NCI-H2196 (cell line): ENCODE measurements around the gene EPHA7.

ENCODE experiments used
- DNase-seq: peaks from one replicate; lab custom pipeline; 2025; ENCODE audit not compliant: unreplicated experiment; lab: John Stamatoyannopoulos, UW

Gene EPHA7

DNA sequence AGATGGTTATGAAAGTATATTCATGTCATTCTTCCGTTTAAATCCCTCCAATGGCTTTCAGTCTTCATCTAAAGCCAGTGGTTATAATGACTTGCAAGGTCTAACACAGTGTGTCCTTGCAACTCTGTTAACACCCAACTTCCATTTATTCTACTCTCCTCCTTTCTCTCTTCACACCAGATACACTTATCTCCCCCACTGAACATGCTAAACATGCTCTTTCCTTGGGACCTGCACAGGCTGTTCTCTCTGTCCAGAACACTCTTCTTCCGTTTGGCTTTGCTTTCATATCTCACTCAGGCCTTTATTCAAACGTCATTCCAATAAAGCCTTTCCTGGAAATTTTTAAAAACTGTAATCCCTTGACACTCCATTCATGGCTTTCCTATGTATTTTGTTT lies 91.5 kb downstream of the EPHA7 start:
- no peak for DNase-seq

DNA sequence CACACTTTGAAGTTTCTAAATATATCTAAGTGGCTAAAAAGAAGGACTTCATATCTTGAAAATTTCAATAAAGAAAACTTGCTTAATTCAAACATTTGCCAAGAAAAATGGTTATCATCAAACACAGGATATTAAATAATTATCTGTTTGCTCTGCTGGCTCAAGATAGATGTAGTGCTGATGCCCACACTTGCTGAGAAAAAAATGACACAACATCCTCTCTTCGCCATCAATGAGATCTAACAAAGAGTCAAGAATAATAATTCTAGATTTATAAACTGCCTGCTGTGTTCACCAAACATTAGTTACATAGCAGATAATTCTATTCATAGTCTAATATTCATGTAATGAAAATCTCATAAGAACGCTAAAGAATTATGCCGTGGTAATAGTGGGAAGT lies 93.6 kb downstream of the EPHA7 start:
- DNase-seq, result no peak

DNA sequence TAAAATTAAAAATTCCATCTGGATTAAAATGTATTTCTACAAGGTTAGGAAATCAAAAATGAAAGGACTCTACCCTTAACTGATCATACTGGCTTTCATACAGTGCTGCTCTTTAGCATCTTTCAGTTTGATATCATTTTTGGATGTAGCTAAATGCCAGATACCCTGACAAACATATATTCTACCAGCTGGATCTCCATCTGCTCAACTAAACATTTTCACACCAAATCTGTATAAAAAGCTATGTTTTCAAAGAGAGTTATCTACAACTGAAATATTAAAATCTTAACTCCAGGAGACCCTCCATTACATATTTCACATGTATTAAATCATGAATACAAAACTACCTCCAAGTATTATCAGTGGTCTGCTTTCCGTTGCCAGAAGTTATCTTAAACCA lies 95.7 kb downstream of the EPHA7 start:
- DNase-seq, result no peak

DNA sequence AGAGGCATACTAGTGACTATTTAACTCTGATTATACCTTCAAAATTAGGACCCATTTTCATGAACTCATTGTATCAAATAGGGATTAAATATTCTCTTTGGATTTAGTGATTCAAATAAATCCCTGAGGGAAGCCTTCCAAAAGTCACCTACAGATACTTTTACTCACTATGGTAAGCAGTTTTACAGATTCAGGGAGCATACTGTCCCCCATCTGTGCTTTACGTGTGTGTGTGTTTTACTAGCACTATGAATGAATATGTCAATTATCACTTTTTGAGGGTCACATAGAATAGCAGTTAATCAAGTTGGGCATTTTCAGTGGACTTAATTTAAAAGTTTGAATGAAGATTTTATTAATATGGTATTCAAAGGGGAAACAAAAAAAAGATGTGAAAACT lies 96.7 kb downstream of the EPHA7 start:
- no peak for DNase-seq

DNA sequence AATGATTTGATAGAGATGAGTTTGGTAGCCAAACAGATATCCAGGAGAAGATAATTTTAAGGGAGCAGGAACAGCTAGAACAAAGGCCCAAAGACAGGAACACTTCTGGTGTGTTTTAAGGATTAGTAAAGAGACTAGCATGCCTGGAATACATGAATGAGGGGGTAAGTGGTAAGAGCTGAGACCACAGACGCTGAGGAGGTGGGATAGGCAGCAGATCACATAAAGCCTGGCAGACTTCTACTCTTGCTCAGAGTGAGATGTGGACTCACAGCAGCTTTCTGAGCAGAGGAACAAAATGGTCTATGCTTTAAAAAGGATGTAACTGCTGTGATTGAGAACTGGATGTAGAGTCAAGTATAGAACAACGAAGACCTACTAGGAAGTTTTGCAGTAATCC lies 100.1 kb downstream of the EPHA7 start:
- no peak for DNase-seq

DNA sequence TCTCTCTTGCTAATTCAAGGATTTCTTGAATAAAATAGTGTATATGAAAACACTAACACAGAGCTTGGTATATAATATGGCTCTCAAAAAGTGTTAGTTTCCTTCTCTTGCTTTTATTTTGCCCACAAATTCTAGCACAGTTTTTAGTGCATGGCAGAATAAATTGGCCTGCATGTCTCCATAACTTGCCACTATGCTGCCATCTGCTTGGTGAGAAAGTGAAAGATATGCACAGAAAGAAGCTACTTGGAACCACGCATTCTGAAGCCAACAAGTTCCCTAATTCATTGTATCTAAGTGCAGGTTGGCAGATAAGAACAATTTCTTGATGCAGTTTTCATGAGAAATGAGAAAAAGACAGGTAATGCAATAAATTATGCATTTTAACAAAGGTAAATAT lies 101.2 kb downstream of the EPHA7 start:
- DNase-seq, result no peak

DNA sequence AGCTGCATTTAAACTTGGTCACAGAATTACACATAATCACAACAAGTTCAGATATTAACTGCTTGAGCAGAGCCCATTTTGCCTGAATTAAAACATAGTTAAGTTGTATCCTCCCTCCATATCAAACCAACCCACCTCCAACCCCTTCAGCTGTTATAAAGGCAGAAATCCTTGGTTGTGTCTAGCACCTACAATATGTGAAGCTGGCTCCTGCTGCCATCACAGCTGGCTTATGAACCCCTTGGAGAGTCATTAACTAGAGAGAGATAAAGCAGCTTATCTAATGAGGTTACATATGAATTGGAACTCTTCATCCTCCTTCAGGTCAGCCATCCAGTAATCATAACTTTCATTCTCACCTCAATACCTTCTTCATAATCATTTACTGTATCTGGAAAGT lies 101.8 kb downstream of the EPHA7 start:
- DNase-seq, result no peak

DNA sequence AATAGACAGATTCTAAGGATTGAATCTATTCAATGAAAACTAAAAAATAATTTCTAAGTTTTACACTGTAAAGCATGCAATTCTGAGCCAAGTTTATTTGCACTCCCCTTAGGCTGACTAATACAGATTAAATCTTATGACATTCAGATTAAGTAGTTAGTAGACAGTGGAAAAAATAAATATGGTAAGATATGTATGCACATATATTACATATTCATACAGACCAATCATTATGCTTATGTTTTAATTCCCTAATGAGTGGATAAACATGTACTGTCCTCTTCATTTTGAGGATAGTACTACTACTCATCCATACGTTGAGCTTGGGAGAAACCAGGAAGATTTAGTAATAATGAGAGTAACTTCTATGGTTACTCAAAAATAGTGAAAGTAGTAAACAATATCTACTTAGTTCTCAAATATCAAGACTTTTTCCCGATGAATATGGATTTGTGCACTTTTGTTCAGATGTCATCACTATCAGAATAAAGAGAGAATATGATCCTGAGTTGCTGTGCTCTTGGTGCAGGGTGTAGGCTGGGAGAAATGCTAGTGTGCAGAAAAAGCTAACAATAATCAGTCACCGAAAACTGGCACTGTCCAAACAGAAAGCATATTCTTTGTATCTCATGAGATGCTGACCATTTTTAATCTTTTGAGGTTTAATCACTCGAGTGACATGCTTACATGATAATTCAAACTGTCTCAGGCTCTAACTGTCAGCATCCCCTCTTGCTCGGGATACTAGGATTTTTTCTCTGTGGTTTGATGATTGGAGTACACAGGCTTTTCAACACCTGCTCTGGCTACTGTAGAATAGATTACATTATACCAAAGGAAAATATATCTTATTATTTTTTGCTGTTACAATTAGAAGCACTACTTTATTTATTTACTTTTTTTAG lies 111.6 kb downstream of the EPHA7 start:
- no peak for DNase-seq

DNA sequence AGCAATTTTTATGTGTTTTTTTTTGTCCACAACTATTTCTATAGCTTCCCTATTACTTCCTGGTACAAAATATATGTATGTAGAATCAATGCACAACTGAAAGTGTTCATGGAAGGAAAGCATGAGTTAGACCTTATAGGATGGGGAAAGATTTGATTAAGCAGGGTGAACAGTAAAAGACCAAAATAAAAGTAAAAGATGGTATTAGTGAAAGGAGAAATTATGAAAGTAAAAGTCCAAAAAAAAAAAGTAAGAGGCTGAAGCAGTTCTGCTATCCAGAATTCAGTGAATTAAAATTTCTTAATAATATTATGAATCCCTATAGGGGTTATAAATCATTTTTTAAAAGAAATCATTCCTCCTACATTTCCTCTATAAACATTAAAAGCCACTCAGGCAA lies 114.3 kb downstream of the EPHA7 start:
- no peak for DNase-seq

DNA sequence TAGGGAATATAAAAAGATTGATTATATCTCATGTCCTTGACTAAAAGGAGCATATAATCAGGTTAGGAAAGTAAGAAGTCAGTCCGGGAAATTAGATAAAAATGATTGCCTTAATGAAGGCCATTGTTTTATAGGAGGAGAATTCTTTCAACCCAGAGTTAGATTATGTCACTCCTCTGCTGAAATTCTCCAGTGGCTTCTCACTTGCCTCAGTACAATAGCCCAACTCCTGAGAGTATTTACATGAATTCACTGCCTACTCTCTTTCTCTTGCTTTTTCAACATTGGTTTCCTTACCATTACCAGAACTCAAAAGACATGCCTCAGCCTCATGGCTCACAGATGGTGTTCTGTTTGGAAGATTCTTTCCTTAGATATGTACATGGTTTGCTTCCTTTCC lies 114.9 kb downstream of the EPHA7 start:
- DNase-seq, result no peak

DNA sequence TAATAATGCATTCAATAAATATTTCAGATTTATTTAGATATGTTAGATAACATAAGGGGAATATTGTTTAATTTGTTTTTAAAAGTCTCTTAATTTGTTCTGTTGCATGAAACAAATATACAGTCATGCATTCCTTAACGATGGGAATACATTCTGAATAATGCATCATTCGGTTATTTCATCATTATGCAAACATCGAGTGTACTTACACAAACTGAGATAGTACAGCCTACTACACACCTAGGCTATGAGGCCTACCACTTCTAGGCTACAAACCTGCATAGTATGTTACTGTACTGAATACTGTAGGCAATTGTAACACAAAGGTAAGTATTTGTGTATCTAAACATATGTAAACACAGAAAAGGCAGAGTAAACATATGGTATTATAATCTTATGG lies 118.7 kb downstream of the EPHA7 start:
- no peak for DNase-seq

DNA sequence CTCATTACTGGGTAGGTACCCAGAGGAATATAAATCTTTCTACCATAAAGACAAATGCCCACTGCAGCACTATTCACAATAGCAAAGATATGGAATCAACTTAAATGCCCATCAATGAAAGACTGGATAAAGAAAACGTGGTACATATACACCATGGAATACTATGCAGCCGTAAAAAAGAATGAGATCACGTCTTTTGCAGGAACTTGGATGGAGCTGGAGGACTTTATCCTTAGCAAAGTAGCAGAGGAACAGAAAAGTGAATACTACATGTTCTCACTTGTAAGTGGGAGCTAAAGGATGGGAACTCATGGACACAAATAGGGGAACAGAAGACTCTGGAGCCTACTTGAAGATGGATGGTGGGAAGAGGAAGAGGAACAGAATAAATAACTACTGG lies 119.7 kb downstream of the EPHA7 start:
- no peak for DNase-seq

DNA sequence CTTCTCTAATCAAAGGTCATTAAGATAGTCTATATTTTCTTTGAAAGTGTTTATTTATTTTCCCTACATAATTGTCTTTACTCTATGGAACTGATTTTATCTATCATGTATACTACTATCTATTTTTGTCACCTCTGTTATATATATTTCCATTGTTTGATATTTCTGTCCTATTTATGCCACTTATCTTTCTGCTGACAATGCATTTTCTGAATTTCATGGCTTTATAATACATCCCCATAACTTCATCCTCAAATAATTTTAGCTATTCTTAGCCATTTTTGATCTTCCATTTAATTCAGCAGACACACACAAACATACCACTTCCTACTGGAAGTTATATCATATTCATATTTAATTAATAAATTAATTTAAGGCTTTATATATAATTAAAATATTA lies 123.7 kb downstream of the EPHA7 start:
- DNase-seq, result no peak

DNA sequence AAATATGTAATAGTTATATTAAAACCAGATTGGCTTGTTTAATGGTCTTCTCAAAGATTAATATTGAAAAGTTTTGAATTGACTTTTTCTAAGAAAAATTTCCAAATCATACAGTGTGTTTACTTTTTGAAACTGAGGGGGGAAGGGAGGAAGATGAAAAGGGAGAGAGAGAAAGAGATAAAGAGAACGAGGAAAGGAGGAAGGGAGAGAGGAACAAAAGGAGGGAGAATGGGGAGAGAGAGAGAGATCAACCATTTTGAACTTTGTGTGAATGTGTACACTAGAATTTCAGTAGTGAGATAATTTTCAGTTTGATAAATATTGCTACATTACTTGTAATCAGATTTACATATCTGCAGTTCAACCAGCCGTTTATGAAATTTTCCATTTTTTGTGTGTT lies 124.5 kb downstream of the EPHA7 start:
- no peak for DNase-seq

DNA sequence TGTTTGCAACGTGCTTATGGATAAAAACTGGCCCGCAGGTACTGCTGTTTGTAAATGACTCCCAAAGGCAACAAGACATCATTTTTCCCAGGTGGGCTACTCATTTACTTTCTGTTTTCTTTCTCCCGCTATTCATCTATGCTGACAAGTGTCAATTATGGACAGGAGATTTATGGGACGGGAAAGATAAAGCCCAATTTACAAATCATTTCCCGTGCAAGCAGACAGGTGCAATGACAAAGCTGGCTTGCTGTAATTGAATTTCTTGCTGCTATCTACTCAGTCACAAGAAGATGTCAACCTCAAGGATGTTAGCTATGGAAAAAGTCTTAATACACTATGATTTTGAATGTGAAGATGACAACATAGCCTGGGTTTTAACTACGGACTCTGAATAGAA lies 125.5 kb downstream of the EPHA7 start:
- no peak for DNase-seq

DNA sequence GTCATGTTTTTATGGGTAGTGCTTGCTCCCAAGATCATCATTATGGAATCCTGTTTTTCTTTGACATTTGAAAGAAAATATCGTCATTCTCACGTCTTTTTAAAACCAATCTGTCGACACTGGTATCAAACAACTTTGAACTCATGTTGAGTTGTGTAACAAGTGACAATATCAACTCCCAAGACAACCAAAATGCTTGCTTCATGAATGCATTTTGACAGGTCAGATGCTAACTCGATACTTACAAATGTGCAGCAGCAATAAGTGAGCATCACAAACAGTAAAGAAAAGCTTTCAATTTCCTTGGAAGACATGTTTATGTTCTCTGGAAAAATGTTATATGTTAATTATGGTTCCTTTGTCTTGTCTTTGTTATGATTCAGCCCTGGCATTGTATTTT lies 125.9 kb downstream of the EPHA7 start:
- DNase-seq, result no peak

DNA sequence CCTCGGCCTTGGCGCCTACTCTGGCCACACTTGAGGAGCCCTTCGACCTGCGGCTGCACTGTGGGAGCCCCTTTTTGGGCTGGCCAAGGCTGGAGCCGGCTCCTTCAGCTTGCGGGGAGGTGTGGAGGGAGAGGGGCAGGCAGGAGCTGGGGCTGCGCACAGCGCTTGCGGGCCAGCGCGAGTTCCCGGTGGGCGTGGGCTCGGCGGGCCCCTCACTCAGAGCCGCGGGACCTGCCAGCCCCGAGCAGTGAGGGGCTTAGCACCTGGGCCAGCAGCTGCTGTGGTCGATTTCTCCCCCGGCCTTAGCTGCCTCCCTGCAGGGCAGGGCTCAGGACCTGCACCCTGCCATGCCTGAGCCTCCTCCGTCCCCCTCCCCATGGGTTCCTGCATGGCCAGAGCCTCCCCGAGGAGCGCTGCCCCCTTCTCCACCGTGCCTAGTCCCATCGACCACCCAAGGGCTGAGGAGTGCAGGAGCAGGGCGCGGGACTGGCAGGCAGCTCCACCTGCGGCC lies 136.8 kb downstream of the EPHA7 start:
- DNase-seq, result no peak

DNA sequence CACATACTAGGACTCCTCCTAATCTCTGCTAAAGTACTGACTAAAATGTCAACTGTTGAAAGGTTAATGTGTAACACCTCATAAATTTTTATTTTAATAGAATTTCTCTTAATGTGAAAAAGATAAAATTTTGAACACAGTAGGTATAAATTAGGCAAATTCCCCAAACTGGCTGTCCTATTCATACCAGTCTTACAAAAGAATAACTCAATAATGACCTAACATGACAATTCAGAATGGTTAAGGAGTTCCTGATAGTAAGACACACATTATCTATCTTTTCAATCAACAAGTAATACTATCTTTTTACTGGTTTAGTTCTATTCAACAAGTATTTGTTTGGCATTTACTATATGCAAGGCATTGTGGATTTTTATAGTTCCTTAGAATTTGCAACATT lies 141.1 kb downstream of the EPHA7 start:
- no peak for DNase-seq

DNA sequence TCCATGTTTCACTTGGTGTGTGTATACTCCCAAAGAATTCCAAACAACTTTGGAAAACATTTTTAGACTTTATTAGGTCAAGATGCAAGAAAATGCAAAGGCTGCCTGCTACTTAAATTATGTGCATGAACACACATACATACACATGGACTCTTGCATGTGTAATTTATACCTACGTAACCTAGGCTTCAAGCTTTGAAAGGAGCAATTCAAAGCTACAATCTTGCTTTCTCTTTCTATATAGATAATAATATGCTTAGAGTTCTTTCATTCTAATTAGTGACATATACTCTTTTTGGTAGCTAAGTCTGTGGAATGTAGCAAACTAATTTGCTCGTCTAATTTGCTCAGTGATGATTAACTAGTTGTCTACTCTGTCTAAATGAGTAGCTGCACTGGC lies 146.5 kb downstream of the EPHA7 start:
- DNase-seq, result no peak

DNA sequence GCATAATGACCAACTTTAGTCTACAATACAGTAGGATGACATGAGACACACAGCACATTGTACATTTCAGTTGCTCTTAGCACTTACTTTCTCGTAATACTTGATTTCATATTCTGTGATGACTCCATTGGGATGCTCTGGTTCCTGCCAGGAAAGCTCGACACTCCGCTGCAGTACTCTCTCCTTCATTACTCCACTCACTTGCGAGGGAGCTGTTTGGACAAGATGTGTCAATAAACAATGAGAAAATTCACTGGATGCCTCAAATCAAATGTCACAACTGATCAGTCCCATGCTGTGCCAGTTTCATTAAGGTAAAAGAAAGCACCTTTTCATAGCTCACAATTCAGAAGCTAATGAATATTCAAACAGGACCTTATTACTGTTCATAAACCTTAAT lies 147.1 kb downstream of the EPHA7 start:
- no peak for DNase-seq

DNA sequence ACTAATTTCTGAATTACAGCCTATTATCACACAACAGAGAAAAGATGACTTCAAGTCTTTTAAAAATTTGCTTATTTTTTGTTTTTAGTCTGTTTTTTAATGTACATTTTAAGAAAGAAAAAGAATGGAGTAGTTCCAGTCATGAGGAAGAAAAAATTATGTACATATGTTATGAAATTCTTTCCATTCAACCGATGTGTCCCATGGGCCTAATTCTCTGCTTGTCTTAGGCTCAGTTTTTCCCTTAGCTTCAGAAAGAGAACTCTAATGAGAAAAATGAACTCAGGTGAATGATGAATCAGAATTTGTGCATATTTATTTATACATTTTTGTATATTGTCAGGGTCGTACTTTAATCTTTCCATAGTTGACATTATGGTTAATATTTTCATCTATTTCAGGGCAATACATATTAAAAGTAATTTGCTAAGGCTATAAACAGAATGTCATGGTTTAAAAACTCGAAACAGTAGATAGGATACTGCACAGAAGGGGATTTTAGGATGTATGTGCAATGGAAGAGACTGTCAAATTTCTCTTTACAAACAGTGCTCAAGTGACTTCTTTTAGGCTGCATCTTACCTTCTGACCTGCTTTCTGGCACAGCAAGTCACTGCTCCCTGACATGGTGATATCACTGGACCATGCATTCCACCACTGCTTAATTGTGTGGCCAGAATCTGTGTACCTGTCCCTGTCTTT lies 153.1 kb downstream of the EPHA7 start:
- no peak for DNase-seq

DNA sequence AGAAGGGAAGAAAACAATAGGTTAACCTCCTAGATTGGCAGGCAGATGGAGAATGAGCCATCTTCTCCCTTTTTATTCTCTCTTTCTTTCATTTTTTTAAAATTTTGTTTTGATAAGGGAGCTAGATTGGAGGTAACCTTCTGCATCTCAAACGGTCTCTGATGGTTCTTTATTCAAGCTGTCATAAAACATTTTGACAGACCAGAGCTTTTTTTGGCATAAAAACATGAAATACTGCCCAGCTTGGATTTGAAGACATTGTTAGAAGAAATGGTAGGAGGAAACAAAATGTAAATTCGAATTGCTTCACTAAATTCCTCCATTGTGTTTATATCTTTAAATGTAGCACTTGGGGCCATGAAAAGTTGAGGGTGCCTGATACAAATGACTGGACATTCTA lies 158.5 kb downstream of the EPHA7 start:
- DNase-seq, result no peak
